A673 (cell line): ENCODE measurements around the gene DCUN1D4.

Experiments
- EZH2 ChIP-seq: fragments of 200-600 bp; sonication (generic); IDR thresholded peaks from 2 replicates; pipeline ENCODE4 v1.6.1; 2017; ENCODE audit warnings: borderline replicate concordance, low read depth, mild to moderate bottlenecking, mixed read lengths, antibody characterized with exemption, low read length; ENCODE audit not compliant: poor library complexity, severe bottlenecking
- TF ChIP-seq, protein P1 (sequence below): fragments of 300-800, 200-600 bp; sonication (generic); conservative IDR thresholded peaks from 2 replicates; pipeline ENCODE4 v1.5.1; 2017; ENCODE audit warnings: low read depth, mild to moderate bottlenecking, antibody characterized with exemption, low read length, moderate library complexity, mixed read lengths

DNA sequence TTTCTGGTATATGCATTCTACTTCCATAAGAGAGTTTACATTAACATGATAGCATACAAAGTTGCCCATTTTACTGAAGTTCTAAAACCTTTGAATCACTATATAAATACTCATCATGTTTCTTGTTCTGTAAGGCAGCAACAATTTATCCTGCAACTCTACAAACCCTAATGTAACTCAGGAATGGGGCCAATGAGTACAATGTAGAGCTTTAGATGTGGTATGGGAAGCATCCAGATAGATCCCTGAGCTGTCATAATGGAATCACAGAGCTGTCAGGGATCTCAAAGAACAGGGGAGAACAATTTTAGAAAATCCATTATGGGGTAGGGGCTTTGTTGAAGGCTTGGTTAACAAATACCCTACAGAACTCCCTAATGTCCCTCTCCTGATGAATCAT lies 88.5 kb downstream of the DCUN1D4 start:
- TF ChIP-seq, protein P1, sequence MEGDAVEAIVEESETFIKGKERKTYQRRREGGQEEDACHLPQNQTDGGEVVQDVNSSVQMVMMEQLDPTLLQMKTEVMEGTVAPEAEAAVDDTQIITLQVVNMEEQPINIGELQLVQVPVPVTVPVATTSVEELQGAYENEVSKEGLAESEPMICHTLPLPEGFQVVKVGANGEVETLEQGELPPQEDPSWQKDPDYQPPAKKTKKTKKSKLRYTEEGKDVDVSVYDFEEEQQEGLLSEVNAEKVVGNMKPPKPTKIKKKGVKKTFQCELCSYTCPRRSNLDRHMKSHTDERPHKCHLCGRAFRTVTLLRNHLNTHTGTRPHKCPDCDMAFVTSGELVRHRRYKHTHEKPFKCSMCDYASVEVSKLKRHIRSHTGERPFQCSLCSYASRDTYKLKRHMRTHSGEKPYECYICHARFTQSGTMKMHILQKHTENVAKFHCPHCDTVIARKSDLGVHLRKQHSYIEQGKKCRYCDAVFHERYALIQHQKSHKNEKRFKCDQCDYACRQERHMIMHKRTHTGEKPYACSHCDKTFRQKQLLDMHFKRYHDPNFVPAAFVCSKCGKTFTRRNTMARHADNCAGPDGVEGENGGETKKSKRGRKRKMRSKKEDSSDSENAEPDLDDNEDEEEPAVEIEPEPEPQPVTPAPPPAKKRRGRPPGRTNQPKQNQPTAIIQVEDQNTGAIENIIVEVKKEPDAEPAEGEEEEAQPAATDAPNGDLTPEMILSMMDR: no peak
- no peak for TF ChIP-seq EZH2
